RPMI8226 (cell line): Measurements from ENCODE around the gene PRKCQ.
"Not testable (repeated sequence)": the region's sequence is repeated elsewhere in the genome, so short reads cannot be mapped to it uniquely, and the experiment has no call there.

Experiments used
- DNase-seq: peaks from one replicate; pipeline ENCODE4 v3.0.0-alpha.2; 2015

Gene PRKCQ

GRCh38 chr10:6593241-6593671, 13.2 kb upstream of the PRKCQ start:
- DNase-seq, result no peak

GRCh38 chr10:6592080-6592479, 12.0 kb upstream of the PRKCQ start:
- no peak for DNase-seq

- DNase-seq, result no peak
These were observed 11.6 kb upstream of the PRKCQ start for GRCh38 chr10:6591668-6592067.

- no peak for DNase-seq
These were observed 10.0 kb upstream of the PRKCQ start for GRCh38 chr10:6590100-6590499.

GRCh38 chr10:6589287-6590094, 9.4 kb upstream of the PRKCQ start:
- no peak for DNase-seq

- no peak for DNase-seq
These were observed 8.8 kb upstream of the PRKCQ start for GRCh38 chr10:6588845-6589244.

- DNase-seq, result no peak
These were observed 8.0 kb upstream of the PRKCQ start for GRCh38 chr10:6588082-6588481.

- no peak for DNase-seq
These were observed 6.4 kb upstream of the PRKCQ start for GRCh38 chr10:6586501-6586900.

- no peak for DNase-seq
These were observed 3.4 kb upstream of the PRKCQ start for GRCh38 chr10:6583447-6583846.

GRCh38 chr10:6582913-6583312, 2.8 kb upstream of the PRKCQ start:
- not testable (repeated sequence) for DNase-seq

GRCh38 chr10:6582298-6582697, 2.2 kb upstream of the PRKCQ start:
- no peak for DNase-seq

- DNase-seq, result no peak
These were observed 1.7 kb upstream of the PRKCQ start for GRCh38 chr10:6581778-6582228.

GRCh38 chr10:6581223-6581622, 1.1 kb upstream of the PRKCQ start:
- not testable (repeated sequence) for DNase-seq

- peak; percentile 55 for DNase-seq
These were observed 378 bp upstream of the PRKCQ start for GRCh38 chr10:6580279-6581029.

GRCh38 chr10:6579183-6579903, 733 bp downstream of the PRKCQ start:
- no peak for DNase-seq

GRCh38 chr10:6578795-6579182, 1.3 kb downstream of the PRKCQ start:
- DNase-seq, result no peak

- no peak for DNase-seq
These were observed 1.8 kb downstream of the PRKCQ start for GRCh38 chr10:6578251-6578771.

- no peak for DNase-seq
These were observed 3.8 kb downstream of the PRKCQ start for GRCh38 chr10:6576326-6576725.

GRCh38 chr10:6574664-6575176, 5.4 kb downstream of the PRKCQ start:
- no peak for DNase-seq

- no peak for DNase-seq
These were observed 9.2 kb downstream of the PRKCQ start for GRCh38 chr10:6570893-6571292.

GRCh38 chr10:6569259-6569658, 10.8 kb downstream of the PRKCQ start:
- DNase-seq, result no peak

- no peak for DNase-seq
These were observed 12.2 kb downstream of the PRKCQ start for GRCh38 chr10:6567884-6568283.

- no peak for DNase-seq
These were observed 12.8 kb downstream of the PRKCQ start for GRCh38 chr10:6567203-6567703.
